WTC11 (cell line): ENCODE data around the gene WSCD2. TPM values are rescaled to one million over a fixed set of nuclear protein-coding genes. Genes with fewer than 3 reads are reported as not detected.

Source experiments
- ATAC-seq: fragments of 200-7000 bp; cut with Tn5 transposase; 2 replicates; pipeline ENCODE4 v1.10.0; 2021; ENCODE audit warnings: mild to moderate bottlenecking, moderate library complexity
- CTCF ChIA-PET: fragments of 300-600 bp; sonication (Branson Sonifier 250); formaldehyde crosslinking; loops from one replicate; lab custom pipeline; 2021; ENCODE audit warnings: antibody characterized with exemption; lab: Charles Lee
- POLR2A ChIA-PET: fragments of 350-600 bp; sonication (Branson Sonifier 250); formaldehyde crosslinking; loops from one replicate; lab custom pipeline; 2021; ENCODE audit warnings: antibody characterized with exemption; lab: Charles Lee
- DNase-seq: peaks from one replicate; pipeline ENCODE4 v3.0.0; 2021; ENCODE audit warnings: low spot score
- H3K27ac Mint-ChIP-seq: 2 replicates; pipeline ENCODE4 v1.8.0; 2021; ENCODE audit warnings: mixed read lengths
- H3K27me3 Mint-ChIP-seq: 2 replicates; pipeline ENCODE4 v1.8.0; 2021; ENCODE audit warnings: low read depth, mild to moderate bottlenecking, moderate library complexity, mixed read lengths
- H3K36me3 Mint-ChIP-seq: 2 replicates; pipeline ENCODE4 v1.8.0; 2021; ENCODE audit warnings: mixed read lengths
- H3K4me1 Mint-ChIP-seq: 2 replicates; pipeline ENCODE4 v1.8.0; 2022; ENCODE audit warnings: mixed read lengths
- H3K4me3 Mint-ChIP-seq: 2 replicates; pipeline ENCODE4 v1.8.0; 2021; ENCODE audit warnings: mild to moderate bottlenecking, moderate library complexity, mixed read lengths
- H3K9me3 Mint-ChIP-seq: 2 replicates; pipeline ENCODE4 v1.8.0; 2021; ENCODE audit warnings: mixed read lengths
- ATF1 ChIP-seq: sonication (generic); formaldehyde crosslinking; IDR thresholded peaks from 2 replicates; pipeline ENCODE4 v1.8.1; 2023; ENCODE audit warnings: mild to moderate bottlenecking, moderate library complexity, missing genetic modification reagents
- ATF2 ChIP-seq: sonication (generic); formaldehyde crosslinking; IDR thresholded peaks from 2 replicates; pipeline ENCODE4 v1.8.1; 2022; ENCODE audit warnings: low read depth, missing genetic modification reagents, borderline replicate concordance
- ATF3 ChIP-seq: sonication (generic); formaldehyde crosslinking; conservative IDR thresholded peaks from 2 replicates; pipeline ENCODE4 v1.8.1; 2022; ENCODE audit warnings: mild to moderate bottlenecking, missing genetic modification reagents
- ATF6 ChIP-seq: sonication (generic); formaldehyde crosslinking; IDR thresholded peaks from 2 replicates; pipeline ENCODE4 v1.8.1; 2023; ENCODE audit warnings: mild to moderate bottlenecking, missing genetic modification reagents
- CREM ChIP-seq: sonication (generic); formaldehyde crosslinking; IDR thresholded peaks from 2 replicates; pipeline ENCODE4 v1.8.1; 2022; ENCODE audit warnings: mild to moderate bottlenecking, missing genetic modification reagents, moderate library complexity
- E2F4 ChIP-seq: sonication (generic); formaldehyde crosslinking; IDR thresholded peaks from 2 replicates; pipeline ENCODE4 v1.8.1; 2022; ENCODE audit warnings: low read depth, mild to moderate bottlenecking, moderate library complexity, missing genetic modification reagents, borderline replicate concordance
- ESRRA ChIP-seq: sonication (generic); formaldehyde crosslinking; IDR thresholded peaks from 2 replicates; pipeline ENCODE4 v1.8.1; 2022; ENCODE audit warnings: mild to moderate bottlenecking, missing genetic modification reagents, borderline replicate concordance
- ETV6 ChIP-seq: sonication (generic); formaldehyde crosslinking; IDR thresholded peaks from 2 replicates; pipeline ENCODE4 v1.8.1; 2022; ENCODE audit warnings: mild to moderate bottlenecking, missing genetic modification reagents
- GRHL2 ChIP-seq: fragments of 250-450 bp; sonication (Bioruptor Pico); IDR thresholded peaks from 2 replicates; pipeline ENCODE4 v1.8.0; 2022; ENCODE audit warnings: mild to moderate bottlenecking, moderate library complexity; ENCODE audit not compliant: insufficient replicate concordance, severe bottlenecking
- IRF2 ChIP-seq: sonication (generic); formaldehyde crosslinking; IDR thresholded peaks from 2 replicates; pipeline ENCODE4 v1.8.0; 2022; ENCODE audit warnings: low read depth, missing genetic modification reagents, borderline replicate concordance
- OVOL2 ChIP-seq: fragments of 250-450 bp; sonication (Bioruptor Pico); IDR thresholded peaks from 2 replicates; pipeline ENCODE4 v1.9.0; 2021; ENCODE audit warnings: mild to moderate bottlenecking, borderline replicate concordance
- PRRX2 ChIP-seq: fragments of 250-450 bp; sonication (Bioruptor Pico); IDR thresholded peaks from 2 replicates; pipeline ENCODE4 v1.8.0; 2021; ENCODE audit warnings: mild to moderate bottlenecking
- SOX15 ChIP-seq: fragments of 250-450 bp; sonication (Bioruptor Pico); IDR thresholded peaks from 2 replicates; pipeline ENCODE4 v1.9.0; 2021; ENCODE audit warnings: mild to moderate bottlenecking
- TCF7 ChIP-seq: sonication (generic); formaldehyde crosslinking; IDR thresholded peaks from 2 replicates; pipeline ENCODE4 v1.8.0; 2022; ENCODE audit warnings: mild to moderate bottlenecking, low read depth, missing genetic modification reagents, moderate library complexity
- TEAD1 ChIP-seq: sonication (generic); formaldehyde crosslinking; IDR thresholded peaks from 2 replicates; pipeline ENCODE4 v1.8.0; 2022; ENCODE audit warnings: mild to moderate bottlenecking, missing genetic modification reagents
- ZNF121 ChIP-seq: sonication (generic); formaldehyde crosslinking; IDR thresholded peaks from 2 replicates; pipeline ENCODE4 v1.8.0; 2023; ENCODE audit warnings: missing genetic modification reagents
- ZNF219 ChIP-seq: sonication (generic); formaldehyde crosslinking; IDR thresholded peaks from 2 replicates; pipeline ENCODE4 v1.8.0; 2023; ENCODE audit warnings: missing genetic modification reagents, mild to moderate bottlenecking, borderline replicate concordance
- total RNA-seq: library from RNA; stranded (reverse); gene quantifications from 3 replicates; pipeline ENCODE4 v1.2.3, GENCODE V29; 2021
- TF ChIP-seq, protein P1 (sequence below): sonication (generic); formaldehyde crosslinking; conservative IDR thresholded peaks from 2 replicates; pipeline ENCODE4 v1.8.1; 2023; ENCODE audit warnings: mild to moderate bottlenecking, low read depth, missing genetic modification reagents, moderate library complexity
- TF ChIP-seq, protein P2 (sequence below): sonication (generic); formaldehyde crosslinking; IDR thresholded peaks from 2 replicates; pipeline ENCODE4 v1.8.0; 2022; ENCODE audit warnings: mild to moderate bottlenecking, missing genetic modification reagents

WSCD2 gene
- total RNA-seq, 1 experiment from 2014 or later: 1.1 TPM

DNA sequence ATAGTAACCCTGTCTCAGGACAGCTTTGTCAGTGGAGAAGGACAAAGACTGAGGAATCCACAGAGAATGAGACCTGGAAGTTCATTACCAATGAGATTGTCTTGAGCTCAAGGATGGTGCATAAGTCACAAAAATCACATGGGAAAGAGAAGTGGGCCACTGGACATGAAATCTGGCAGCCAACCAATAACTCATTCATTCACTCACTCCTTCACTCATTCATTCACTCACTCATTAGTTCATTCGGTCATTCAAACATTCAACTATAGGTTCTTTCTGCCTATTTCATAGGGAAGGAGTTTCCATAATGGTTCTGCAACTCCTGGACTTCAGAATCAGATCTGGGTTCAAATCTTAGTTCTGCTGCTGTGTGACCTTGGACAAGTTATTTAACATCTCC, 18.2 kb upstream of the WSCD2 start (continued):
- TF ChIP-seq, protein P1, sequence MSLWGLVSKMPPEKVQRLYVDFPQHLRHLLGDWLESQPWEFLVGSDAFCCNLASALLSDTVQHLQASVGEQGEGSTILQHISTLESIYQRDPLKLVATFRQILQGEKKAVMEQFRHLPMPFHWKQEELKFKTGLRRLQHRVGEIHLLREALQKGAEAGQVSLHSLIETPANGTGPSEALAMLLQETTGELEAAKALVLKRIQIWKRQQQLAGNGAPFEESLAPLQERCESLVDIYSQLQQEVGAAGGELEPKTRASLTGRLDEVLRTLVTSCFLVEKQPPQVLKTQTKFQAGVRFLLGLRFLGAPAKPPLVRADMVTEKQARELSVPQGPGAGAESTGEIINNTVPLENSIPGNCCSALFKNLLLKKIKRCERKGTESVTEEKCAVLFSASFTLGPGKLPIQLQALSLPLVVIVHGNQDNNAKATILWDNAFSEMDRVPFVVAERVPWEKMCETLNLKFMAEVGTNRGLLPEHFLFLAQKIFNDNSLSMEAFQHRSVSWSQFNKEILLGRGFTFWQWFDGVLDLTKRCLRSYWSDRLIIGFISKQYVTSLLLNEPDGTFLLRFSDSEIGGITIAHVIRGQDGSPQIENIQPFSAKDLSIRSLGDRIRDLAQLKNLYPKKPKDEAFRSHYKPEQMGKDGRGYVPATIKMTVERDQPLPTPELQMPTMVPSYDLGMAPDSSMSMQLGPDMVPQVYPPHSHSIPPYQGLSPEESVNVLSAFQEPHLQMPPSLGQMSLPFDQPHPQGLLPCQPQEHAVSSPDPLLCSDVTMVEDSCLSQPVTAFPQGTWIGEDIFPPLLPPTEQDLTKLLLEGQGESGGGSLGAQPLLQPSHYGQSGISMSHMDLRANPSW: no peak
- TF ChIP-seq TCF7 (CRISPR knock-in tag): no peak

- Mint-ChIP-seq H3K27me3 (no peaks in the 10 kb centered on the region), H3K36me3 (no peaks in the 10 kb centered on the region), H3K4me3 (no peak overlapping the region), H3K4me1 (peaks cover 57% of the 10 kb centered on the region), H3K27ac (peak overlapping the region; percentile 95), H3K9me3 (peaks cover 2% of the 10 kb centered on the region; the same call in 1 of the 2 replicates)
- TF ChIP-seq GRHL2 (CRISPR knock-in tag): no peak
- TF ChIP-seq TEAD1 (CRISPR knock-in tag): peak; percentile 47; the same call in 1 of the 2 replicates
- no peak for TF ChIP-seq IRF2 (CRISPR knock-in tag)
- TF ChIP-seq ESRRA (CRISPR knock-in tag): no peak
- no peak for TF ChIP-seq ATF1
- TF ChIP-seq ATF3 (CRISPR knock-in tag): no peak
- TF ChIP-seq PRRX2 (CRISPR knock-in tag): 0 out of 2 replicates have a peak, but pooled peaks have one; percentile 22
- POLR2A ChIA-PET: no interaction called here
- DNase-seq: peak; percentile 59
- peak; percentile 95 for ATAC-seq
- CTCF ChIA-PET: interaction anchor here (0.5 to 2.6 kb wide), 12 partner anchors 11 to 282 kb away, joined by 3 to 18 read pairs (median 4); partner anchors contain the start of gene WSCD2
Observed at GRCh38 chr12:108112832-108113556, 16.1 kb upstream of the WSCD2 start.

- ChIA-PET POLR2A (no interaction called here), CTCF (interaction anchor here (0.6 to 1.2 kb wide), 3 partner anchors 14 to 123 kb away, joined by 3 to 4 read pairs (median 3); partner anchors contain the start of gene WSCD2)
- ATAC-seq (no peak), DNase-seq (no peak)
- Mint-ChIP-seq H3K9me3 (peaks cover 3% of the 10 kb centered on the region; the same call in 1 of the 2 replicates), H3K27ac (peak overlapping the region; percentile 50; the same call in 1 of the 2 replicates), H3K4me3 (no peak overlapping the region), H3K36me3 (no peaks in the 10 kb centered on the region), H3K27me3 (no peaks in the 10 kb centered on the region), H3K4me1 (peaks cover 60% of the 10 kb centered on the region)
- TF ChIP-seq SOX15 (CRISPR knock-in tag): no peak
- TF ChIP-seq, protein P2, sequence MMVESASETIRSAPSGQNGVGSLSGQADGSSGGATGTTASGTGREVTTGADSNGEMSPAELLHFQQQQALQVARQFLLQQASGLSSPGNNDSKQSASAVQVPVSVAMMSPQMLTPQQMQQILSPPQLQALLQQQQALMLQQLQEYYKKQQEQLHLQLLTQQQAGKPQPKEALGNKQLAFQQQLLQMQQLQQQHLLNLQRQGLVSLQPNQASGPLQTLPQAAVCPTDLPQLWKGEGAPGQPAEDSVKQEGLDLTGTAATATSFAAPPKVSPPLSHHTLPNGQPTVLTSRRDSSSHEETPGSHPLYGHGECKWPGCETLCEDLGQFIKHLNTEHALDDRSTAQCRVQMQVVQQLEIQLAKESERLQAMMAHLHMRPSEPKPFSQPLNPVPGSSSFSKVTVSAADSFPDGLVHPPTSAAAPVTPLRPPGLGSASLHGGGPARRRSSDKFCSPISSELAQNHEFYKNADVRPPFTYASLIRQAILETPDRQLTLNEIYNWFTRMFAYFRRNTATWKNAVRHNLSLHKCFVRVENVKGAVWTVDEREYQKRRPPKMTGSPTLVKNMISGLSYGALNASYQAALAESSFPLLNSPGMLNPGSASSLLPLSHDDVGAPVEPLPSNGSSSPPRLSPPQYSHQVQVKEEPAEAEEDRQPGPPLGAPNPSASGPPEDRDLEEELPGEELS (CRISPR knock-in tag): no peak
- no peak for TF ChIP-seq ATF2
- TF ChIP-seq ETV6 (CRISPR knock-in tag): no peak
- no peak for TF ChIP-seq ATF6
- no peak for TF ChIP-seq OVOL2 (CRISPR knock-in tag)
- TF ChIP-seq ZNF219 (CRISPR knock-in tag): no peak
- TF ChIP-seq E2F4: no peak
- TF ChIP-seq ZNF121 (CRISPR knock-in tag): no peak
- TF ChIP-seq TCF7 (CRISPR knock-in tag): no peak
- TF ChIP-seq CREM (CRISPR knock-in tag): no peak
Observed at GRCh38 chr12:108115123-108116121, 13.7 kb upstream of the WSCD2 start.
